ENCODE data around the gene C6orf52.
"Not testable (repeated sequence)": the region's sequence is repeated elsewhere in the genome, so short reads cannot be mapped to it uniquely, and the experiment has no call there.

C6orf52 gene

DNA sequence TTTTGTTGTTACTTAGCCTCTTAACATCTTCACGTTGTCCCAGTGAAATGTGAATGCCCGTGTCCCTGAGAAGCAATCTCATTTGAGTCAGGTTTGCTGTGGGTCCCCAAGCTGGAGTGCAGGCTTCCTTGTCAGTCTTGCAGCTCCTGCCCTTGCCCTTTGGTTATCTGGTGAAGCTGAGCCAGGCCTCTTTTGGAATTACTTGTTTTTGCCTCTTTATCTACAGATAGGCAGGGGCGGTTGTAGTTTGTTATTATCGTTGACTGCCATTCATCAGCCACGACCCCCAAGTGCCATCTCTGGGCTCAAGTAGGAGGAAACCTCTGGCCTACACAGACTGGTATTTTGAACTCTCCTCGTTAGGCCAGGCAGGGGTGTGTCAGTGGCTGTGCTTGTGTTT, 30.6 kb upstream of the C6orf52 start:
- Histone ChIP-seq H3K4me1 (ENCODE audit: insufficient read depth, poor library complexity, severe bottlenecking) (no peaks in the 10 kb centered on the region), H3K36me3 (ENCODE audit: low read depth) (peaks cover 49% of the 10 kb centered on the region), H3K27ac (ENCODE audit: poor library complexity, severe bottlenecking) (no peak overlapping the region), H3K9me3 (ENCODE audit: severe bottlenecking) (no peaks in the 10 kb centered on the region), H3K27me3 (ENCODE audit: insufficient read depth, poor library complexity, severe bottlenecking) (no peaks in the 10 kb centered on the region), H3K4me3 (ENCODE audit: severe bottlenecking) (no peak overlapping the region)
- DNase-seq (ENCODE audit: low spot score) (no peak), ATAC-seq (ENCODE audit: low read depth) (no peak)
- TF ChIP-seq, protein P1, sequence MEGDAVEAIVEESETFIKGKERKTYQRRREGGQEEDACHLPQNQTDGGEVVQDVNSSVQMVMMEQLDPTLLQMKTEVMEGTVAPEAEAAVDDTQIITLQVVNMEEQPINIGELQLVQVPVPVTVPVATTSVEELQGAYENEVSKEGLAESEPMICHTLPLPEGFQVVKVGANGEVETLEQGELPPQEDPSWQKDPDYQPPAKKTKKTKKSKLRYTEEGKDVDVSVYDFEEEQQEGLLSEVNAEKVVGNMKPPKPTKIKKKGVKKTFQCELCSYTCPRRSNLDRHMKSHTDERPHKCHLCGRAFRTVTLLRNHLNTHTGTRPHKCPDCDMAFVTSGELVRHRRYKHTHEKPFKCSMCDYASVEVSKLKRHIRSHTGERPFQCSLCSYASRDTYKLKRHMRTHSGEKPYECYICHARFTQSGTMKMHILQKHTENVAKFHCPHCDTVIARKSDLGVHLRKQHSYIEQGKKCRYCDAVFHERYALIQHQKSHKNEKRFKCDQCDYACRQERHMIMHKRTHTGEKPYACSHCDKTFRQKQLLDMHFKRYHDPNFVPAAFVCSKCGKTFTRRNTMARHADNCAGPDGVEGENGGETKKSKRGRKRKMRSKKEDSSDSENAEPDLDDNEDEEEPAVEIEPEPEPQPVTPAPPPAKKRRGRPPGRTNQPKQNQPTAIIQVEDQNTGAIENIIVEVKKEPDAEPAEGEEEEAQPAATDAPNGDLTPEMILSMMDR (IDR thresholded peaks at IDR 0.05; ENCODE audit: poor library complexity, severe bottlenecking): no peak

DNA sequence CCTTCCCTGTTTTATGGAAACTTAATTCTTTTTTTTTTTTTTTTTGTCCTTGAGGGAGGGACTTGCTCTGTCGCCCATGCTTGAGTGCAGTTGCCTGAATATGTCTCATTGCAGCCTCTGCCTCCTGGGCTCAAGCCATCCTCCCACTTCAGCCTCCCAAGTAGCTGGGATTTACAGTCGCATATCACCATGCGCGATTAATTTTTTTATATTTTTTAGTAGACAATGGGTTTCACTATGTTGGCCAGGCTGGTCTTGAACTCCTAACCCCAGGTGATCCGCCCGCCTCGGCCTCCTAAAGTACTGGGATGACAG, 29.1 kb upstream of the C6orf52 start:
- peak overlapping the region; percentile 57 for H3K4me3 ChIP-seq (ENCODE audit: severe bottlenecking)

DNA sequence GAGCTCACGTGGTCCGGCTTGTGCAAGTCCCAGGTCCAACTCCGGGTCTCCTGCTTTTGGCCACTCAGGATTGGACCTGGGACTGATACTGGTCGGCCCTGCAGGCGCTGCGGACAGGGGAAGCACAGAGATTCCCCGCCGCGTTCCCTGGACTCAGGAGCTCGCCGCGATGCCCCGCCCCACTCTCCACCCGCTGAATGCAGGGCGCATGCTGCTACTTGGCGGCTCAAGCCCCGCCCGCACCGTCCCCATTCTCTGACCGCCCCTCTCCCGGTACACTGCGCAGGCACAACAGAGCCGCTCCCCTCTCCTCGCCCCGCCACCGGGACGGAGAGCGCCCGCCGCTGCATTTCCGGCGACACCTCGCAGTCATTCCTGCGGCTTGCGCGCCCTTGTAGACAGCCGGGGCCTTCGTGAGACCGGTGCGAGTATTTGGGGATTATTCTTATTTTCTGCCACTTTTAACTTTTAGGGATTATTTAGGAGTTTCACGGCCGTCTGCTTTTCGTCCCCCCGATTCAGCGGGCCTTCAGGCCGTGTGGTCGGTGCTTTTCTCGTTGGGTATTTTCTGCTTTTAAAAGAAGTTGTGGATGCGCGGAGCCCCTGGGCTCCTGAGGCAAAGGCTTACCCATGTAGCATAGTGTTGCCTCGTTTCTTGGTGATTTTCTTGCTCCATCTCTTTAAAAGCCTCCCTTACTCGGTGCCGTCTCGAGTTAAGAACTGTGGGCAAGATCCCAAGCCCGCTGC, 28.6 kb upstream of the C6orf52 start, which contains the start of gene TMEM14C:
Gene TMEM14C (plus strand): TSS at position 251 of the 747 bp plus-strand sequence. CDS start 1,544 bp downstream, outside the sequence.
- DNase-seq (ENCODE audit: low spot score) (peak; percentile 99), ATAC-seq (ENCODE audit: low read depth) (peak; percentile 94)
- Histone ChIP-seq H3K9me3 (ENCODE audit: severe bottlenecking) (peaks cover 6% of the 10 kb centered on the region), H3K27ac (ENCODE audit: poor library complexity, severe bottlenecking) (peak within 1 kb of the TSS; percentile 76), H3K4me3 (ENCODE audit: severe bottlenecking) (peak within 1 kb of the TSS; percentile 57), H3K27me3 (ENCODE audit: insufficient read depth, poor library complexity, severe bottlenecking) (no peaks in the 10 kb centered on the region), H3K4me1 (ENCODE audit: insufficient read depth, poor library complexity, severe bottlenecking) (no peaks in the 10 kb centered on the region), H3K36me3 (ENCODE audit: low read depth) (peaks cover 28% of the 10 kb centered on the region)
- TF ChIP-seq, protein P1 (IDR thresholded peaks at IDR 0.05; ENCODE audit: poor library complexity, severe bottlenecking): no peak

More for the DNA sequence above, 29.1 kb upstream of the C6orf52 start:
- no peaks in the 10 kb centered on the region for H3K4me1 ChIP-seq (ENCODE audit: insufficient read depth, poor library complexity, severe bottlenecking)
- no peak for DNase-seq (ENCODE audit: low spot score)
- peaks cover 2% of the 10 kb centered on the region for H3K9me3 ChIP-seq (ENCODE audit: severe bottlenecking)
- ATAC-seq (ENCODE audit: low read depth): no peak
- no peaks in the 10 kb centered on the region for H3K27me3 ChIP-seq (ENCODE audit: insufficient read depth, poor library complexity, severe bottlenecking)
- H3K36me3 ChIP-seq (ENCODE audit: low read depth): peaks cover 33% of the 10 kb centered on the region
- TF ChIP-seq, protein P1 (IDR thresholded peaks at IDR 0.05; ENCODE audit: poor library complexity, severe bottlenecking): no peak
- H3K27ac ChIP-seq (ENCODE audit: poor library complexity, severe bottlenecking): peak overlapping the region; percentile 76

DNA sequence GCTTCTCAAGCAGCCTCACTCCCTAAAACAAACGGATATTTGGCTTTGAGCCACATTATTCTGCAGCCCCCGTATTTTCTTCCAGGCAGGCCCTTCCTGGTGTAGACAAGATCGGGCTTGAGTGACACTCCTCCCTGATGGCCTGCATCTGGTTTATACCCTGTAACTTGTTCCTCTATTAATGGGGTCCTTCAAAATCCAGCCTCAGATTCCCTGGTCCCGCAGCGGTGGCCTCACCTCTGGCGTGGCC, 28.1 kb upstream of the C6orf52 start:
- Histone ChIP-seq H3K27ac (ENCODE audit: poor library complexity, severe bottlenecking) (peak overlapping the region; percentile 76), H3K4me1 (ENCODE audit: insufficient read depth, poor library complexity, severe bottlenecking) (no peaks in the 10 kb centered on the region), H3K27me3 (ENCODE audit: insufficient read depth, poor library complexity, severe bottlenecking) (no peaks in the 10 kb centered on the region), H3K36me3 (ENCODE audit: low read depth) (peaks cover 23% of the 10 kb centered on the region), H3K9me3 (ENCODE audit: severe bottlenecking) (peaks cover 6% of the 10 kb centered on the region), H3K4me3 (ENCODE audit: severe bottlenecking) (peak overlapping the region; percentile 57)
- ATAC-seq (ENCODE audit: low read depth): no peak
- TF ChIP-seq, protein P1 (IDR thresholded peaks at IDR 0.05; ENCODE audit: poor library complexity, severe bottlenecking): no peak
- no peak for DNase-seq (ENCODE audit: low spot score)

DNA sequence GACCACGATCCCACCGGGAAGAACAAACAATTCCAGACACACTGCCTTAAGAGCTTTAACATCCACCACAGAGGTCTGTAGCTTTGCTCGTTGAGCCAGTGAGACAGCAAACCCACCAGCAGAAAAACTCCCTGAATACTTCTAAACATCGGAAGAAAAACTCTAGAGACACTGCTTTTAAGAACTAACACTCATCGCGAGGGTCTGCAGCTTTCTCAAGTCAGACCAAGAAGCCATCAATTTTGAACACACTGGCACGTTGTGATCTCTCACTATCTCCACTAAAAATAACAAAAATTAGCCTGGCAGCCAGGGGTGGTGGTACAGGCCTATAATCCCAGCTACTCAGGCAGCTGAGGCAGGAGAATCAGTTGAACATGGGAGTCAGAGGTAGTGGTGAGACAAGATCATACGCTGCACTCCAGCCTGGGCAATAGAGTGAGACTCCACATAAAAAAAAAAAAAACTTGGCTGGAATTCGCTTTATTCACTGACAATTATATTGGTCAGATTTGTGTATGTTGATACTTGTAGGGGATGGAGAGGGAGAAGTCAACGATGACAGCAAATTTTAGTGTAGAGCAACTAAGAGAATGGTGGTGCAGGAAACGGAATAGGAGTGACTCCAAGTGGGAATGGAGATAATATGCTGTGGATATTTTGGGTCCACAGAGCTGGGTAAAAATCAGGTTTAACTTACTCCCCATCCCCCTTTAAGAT, 27.6 kb upstream of the C6orf52 start:
- H3K4me3 ChIP-seq (ENCODE audit: severe bottlenecking): peak overlapping the region; percentile 57
- peaks cover 18% of the 10 kb centered on the region for H3K36me3 ChIP-seq (ENCODE audit: low read depth)
- ATAC-seq (ENCODE audit: low read depth): no peak
- H3K9me3 ChIP-seq (ENCODE audit: severe bottlenecking): peaks cover 6% of the 10 kb centered on the region
- peak overlapping the region; percentile 76 for H3K27ac ChIP-seq (ENCODE audit: poor library complexity, severe bottlenecking)
- H3K27me3 ChIP-seq (ENCODE audit: insufficient read depth, poor library complexity, severe bottlenecking): no peaks in the 10 kb centered on the region
- TF ChIP-seq, protein P1 (IDR thresholded peaks at IDR 0.05; ENCODE audit: poor library complexity, severe bottlenecking): no peak
- H3K4me1 ChIP-seq (ENCODE audit: insufficient read depth, poor library complexity, severe bottlenecking): no peaks in the 10 kb centered on the region
- DNase-seq (ENCODE audit: low spot score): no peak

DNA sequence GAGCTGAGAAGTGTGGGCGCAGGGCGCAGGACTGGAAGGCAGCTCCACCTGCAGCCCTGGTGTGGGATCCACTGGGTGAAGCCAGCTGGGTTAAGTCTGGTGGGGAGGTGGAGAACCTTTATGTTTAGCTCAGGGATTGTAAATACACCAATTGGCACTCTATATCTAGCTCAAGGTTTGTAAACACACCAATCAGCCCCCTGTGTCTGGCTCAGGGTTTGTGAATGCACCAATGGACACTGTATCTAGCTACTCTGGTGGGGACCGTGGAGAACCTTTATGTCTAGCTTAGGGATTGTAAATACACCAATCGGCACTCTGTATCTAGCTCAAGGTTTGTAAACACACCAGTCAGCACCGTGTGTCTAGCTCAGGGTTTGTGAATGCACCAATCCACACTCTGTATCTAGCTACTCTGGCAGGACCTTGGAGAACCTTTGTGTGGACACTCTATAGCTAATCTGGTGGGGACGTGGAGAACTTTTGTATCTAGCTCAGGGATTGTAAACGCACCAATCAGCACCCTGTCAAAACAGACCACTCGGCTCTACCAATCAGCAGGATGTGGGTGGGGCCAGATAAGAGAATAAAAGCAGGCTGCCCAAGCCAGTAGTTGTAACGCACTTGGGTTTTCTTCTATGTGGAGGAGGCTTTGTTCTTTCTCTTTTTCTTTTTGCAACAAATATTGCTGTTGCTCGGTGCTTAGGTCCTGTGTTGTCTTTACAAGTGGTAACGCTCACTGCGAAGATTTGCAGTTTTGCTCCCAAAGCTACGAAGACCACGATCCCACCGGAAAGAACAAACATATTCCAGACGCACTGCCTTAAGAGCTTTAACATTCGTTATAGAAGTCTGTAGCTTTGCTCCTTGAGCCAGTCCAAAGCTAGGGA, 26.8 kb upstream of the C6orf52 start:
- ATAC-seq (ENCODE audit: low read depth); H3K27me3 ChIP-seq (ENCODE audit: insufficient read depth, poor library complexity, severe bottlenecking); H3K9me3 ChIP-seq (ENCODE audit: severe bottlenecking); H3K4me1 ChIP-seq (ENCODE audit: insufficient read depth, poor library complexity, severe bottlenecking); DNase-seq (ENCODE audit: low spot score): not testable (repeated sequence)
- H3K4me3 ChIP-seq (ENCODE audit: severe bottlenecking): peak overlapping the region; percentile 47
- H3K36me3 ChIP-seq (ENCODE audit: low read depth): peaks cover 14% of the 10 kb centered on the region
- peak overlapping the region; percentile 76 for H3K27ac ChIP-seq (ENCODE audit: poor library complexity, severe bottlenecking)

Measured in RWPE2 (cell line).